OCI-LY1 (cell line): Measurements from ENCODE around the gene PASK.

Experiments
- H2AFZ ChIP-seq: fragments of 200-600 bp; sonication (generic), shearing (Covaris generic); 2 replicates; pipeline ENCODE4 v1.6.0; 2014; ENCODE audit warnings: antibody characterized with exemption, mild to moderate bottlenecking, low read length
- H3F3A ChIP-seq: fragments of 200-600 bp; sonication (generic), shearing (Covaris generic); 2 replicates; pipeline ENCODE4 v1.6.0; 2014; ENCODE audit warnings: mild to moderate bottlenecking, antibody characterized with exemption, low read length, moderate library complexity; ENCODE audit not compliant: insufficient read depth
- H3K27ac ChIP-seq: fragments of 200-600 bp; sonication (generic); 2 replicates; pipeline ENCODE4 v1.5.1; 2014; ENCODE audit warnings: low read length, mixed run types, mild to moderate bottlenecking, low read depth; ENCODE audit not compliant: poor library complexity, severe bottlenecking
- H3K27me3 ChIP-seq: fragments of 200-600 bp; sonication (generic); 2 replicates; pipeline ENCODE4 v1.6.0; 2014; ENCODE audit warnings: antibody characterized with exemption, mild to moderate bottlenecking, low read length, moderate library complexity; ENCODE audit not compliant: insufficient read depth
- H3K36me3 ChIP-seq: fragments of 200-600 bp; sonication (generic); 2 replicates; pipeline ENCODE4 v1.6.1; 2014; ENCODE audit warnings: mild to moderate bottlenecking, antibody characterized with exemption, low read length, moderate library complexity, mixed read lengths; ENCODE audit not compliant: insufficient read depth
- H3K4me1 ChIP-seq: fragments of 200-600 bp; sonication (generic); 2 replicates; pipeline ENCODE4 v1.5.1; 2014; ENCODE audit warnings: mild to moderate bottlenecking, low read length, moderate library complexity; ENCODE audit not compliant: insufficient read depth, severe bottlenecking
- H3K4me2 ChIP-seq: fragments of 200-600 bp; sonication (generic), shearing (Covaris generic); 2 replicates; pipeline ENCODE4 v1.6.1; 2014; ENCODE audit warnings: low read length
- H3K4me3 ChIP-seq: fragments of 200-600 bp; sonication (generic); 2 replicates; pipeline ENCODE4 v1.5.1; 2014; ENCODE audit warnings: low read length, low read depth, mild to moderate bottlenecking, mixed read lengths; ENCODE audit not compliant: poor library complexity, severe bottlenecking
- H3K79me2 ChIP-seq: fragments of 200-600 bp; shearing (Covaris generic); 2 replicates; pipeline ENCODE4 v1.6.1; 2016; ENCODE audit warnings: mixed run types, low read length, mixed read lengths; ENCODE audit not compliant: insufficient read depth
- H3K9ac ChIP-seq: fragments of 200-600 bp; sonication (generic), shearing (Covaris generic); 2 replicates; pipeline ENCODE4 v1.6.1; 2014; ENCODE audit warnings: mild to moderate bottlenecking, low read length, mixed read lengths
- H3K9me2 ChIP-seq: fragments of 200-600 bp; sonication (generic), shearing (Covaris generic); 2 replicates; pipeline ENCODE4 v1.6.1; 2014; ENCODE audit warnings: low read depth, mild to moderate bottlenecking, low read length, mixed read lengths
- H3K9me3 ChIP-seq: fragments of 200-600 bp; shearing (Covaris generic); 2 replicates; pipeline ENCODE4 v1.6.1; 2014; ENCODE audit warnings: low read length, mixed read lengths
- H4K20me1 ChIP-seq: fragments of 200-600 bp; sonication (generic), shearing (Covaris generic); 2 replicates; pipeline ENCODE4 v1.6.0; 2016; ENCODE audit warnings: mild to moderate bottlenecking, low read length; ENCODE audit not compliant: insufficient read depth
- CTCF ChIP-seq: fragments of 200-600 bp; sonication (generic), shearing (Covaris generic); IDR thresholded peaks from 2 replicates; pipeline ENCODE4 v1.5.1; 2017; ENCODE audit warnings: mild to moderate bottlenecking, antibody characterized with exemption, low read length, moderate library complexity, mixed read lengths
- EZH2 ChIP-seq: fragments of 200-600 bp; sonication (generic), shearing (Covaris generic); IDR thresholded peaks from 2 replicates; pipeline ENCODE4 v1.8.0; 2017; ENCODE audit warnings: borderline replicate concordance, mixed run types, mild to moderate bottlenecking, antibody characterized with exemption, low read length, moderate library complexity, mixed read lengths

Gene PASK

GRCh38 chr2:241155936-241156335 lies 6.7 kb upstream of the PASK start:
- Histone ChIP-seq H3K9ac (no peak overlapping the region), H3K79me2 (peaks cover 9% of the 10 kb centered on the region; the same call in 1 of the 2 replicates), H3K9me2 (no peaks in the 10 kb centered on the region), H3K4me3 (no peak overlapping the region), H3K27ac (no peak overlapping the region), H3K27me3 (no peaks in the 10 kb centered on the region), H3F3A (no peaks in the 10 kb centered on the region), H3K4me2 (no peak overlapping the region), H3K4me1 (peaks cover 12% of the 10 kb centered on the region), H3K36me3 (peaks cover 57% of the 10 kb centered on the region), H4K20me1 (no peaks in the 10 kb centered on the region), H2AFZ (no peak overlapping the region), H3K9me3 (no peaks in the 10 kb centered on the region)
- TF ChIP-seq EZH2 (no peak), CTCF (no peak)

GRCh38 chr2:241154915-241155314 lies 5.6 kb upstream of the PASK start:
- no peaks in the 10 kb centered on the region for H3K27me3 ChIP-seq
- peaks cover 13% of the 10 kb centered on the region for H3K4me1 ChIP-seq
- no peak overlapping the region for H3K4me3 ChIP-seq
- H3K9me3 ChIP-seq, result no peaks in the 10 kb centered on the region
- TF ChIP-seq CTCF, result no peak
- TF ChIP-seq EZH2, result no peak
- H3K4me2 ChIP-seq, result no peak overlapping the region
- H3F3A ChIP-seq, result no peaks in the 10 kb centered on the region
- H3K9ac ChIP-seq, result no peak overlapping the region
- no peak overlapping the region for H2AFZ ChIP-seq
- no peaks in the 10 kb centered on the region for H4K20me1 ChIP-seq
- H3K36me3 ChIP-seq, result peaks cover 50% of the 10 kb centered on the region
- H3K9me2 ChIP-seq, result no peaks in the 10 kb centered on the region
- H3K27ac ChIP-seq, result no peak overlapping the region
- peaks cover 13% of the 10 kb centered on the region; the same call in 1 of the 2 replicates for H3K79me2 ChIP-seq

GRCh38 chr2:241153616-241154015 lies 4.3 kb upstream of the PASK start:
- no peaks in the 10 kb centered on the region for H3F3A ChIP-seq
- no peak overlapping the region for H3K27ac ChIP-seq
- no peaks in the 10 kb centered on the region for H3K9me2 ChIP-seq
- no peak overlapping the region for H3K9ac ChIP-seq
- no peaks in the 10 kb centered on the region for H3K9me3 ChIP-seq
- peaks cover 37% of the 10 kb centered on the region for H3K36me3 ChIP-seq
- no peak overlapping the region for H2AFZ ChIP-seq
- peaks cover 14% of the 10 kb centered on the region for H3K4me1 ChIP-seq
- no peak for TF ChIP-seq CTCF
- TF ChIP-seq EZH2, result no peak
- H3K4me2 ChIP-seq, result no peak overlapping the region
- H3K79me2 ChIP-seq, result peaks cover 13% of the 10 kb centered on the region; the same call in 1 of the 2 replicates
- H3K4me3 ChIP-seq, result no peak overlapping the region
- H3K27me3 ChIP-seq, result no peaks in the 10 kb centered on the region
- H4K20me1 ChIP-seq, result no peaks in the 10 kb centered on the region
